GM12864 (cell line): ENCODE data around the gene MKLN1.

Experiments
- DNase-seq: peaks from one replicate; pipeline ENCODE4 v3.0.0-alpha.2; 2011; ENCODE audit warnings: low read depth
- H3K4me3 ChIP-seq: 2 replicates; pipeline ENCODE4 v1.5.1; 2011; ENCODE audit warnings: mild to moderate bottlenecking, low read depth, low read length, control low read depth
- TF ChIP-seq, protein P1 (sequence below): IDR thresholded peaks from 2 replicates; pipeline ENCODE4 v1.5.1; 2011; ENCODE audit warnings: low read depth, mild to moderate bottlenecking, moderate library complexity, low read length, control low read depth, inconsistent platforms; ENCODE audit errors: missing control alignments

MKLN1 gene

GRCh38 chr7:131327626-131328376, at the start of gene MKLN1:
Gene MKLN1 (plus strand): TSS chr7:131327876. CDS start chr7:131327900, 24 bp downstream.
- peak within 1 kb of the TSS; percentile 99 for H3K4me3 ChIP-seq
- TF ChIP-seq, protein P1, sequence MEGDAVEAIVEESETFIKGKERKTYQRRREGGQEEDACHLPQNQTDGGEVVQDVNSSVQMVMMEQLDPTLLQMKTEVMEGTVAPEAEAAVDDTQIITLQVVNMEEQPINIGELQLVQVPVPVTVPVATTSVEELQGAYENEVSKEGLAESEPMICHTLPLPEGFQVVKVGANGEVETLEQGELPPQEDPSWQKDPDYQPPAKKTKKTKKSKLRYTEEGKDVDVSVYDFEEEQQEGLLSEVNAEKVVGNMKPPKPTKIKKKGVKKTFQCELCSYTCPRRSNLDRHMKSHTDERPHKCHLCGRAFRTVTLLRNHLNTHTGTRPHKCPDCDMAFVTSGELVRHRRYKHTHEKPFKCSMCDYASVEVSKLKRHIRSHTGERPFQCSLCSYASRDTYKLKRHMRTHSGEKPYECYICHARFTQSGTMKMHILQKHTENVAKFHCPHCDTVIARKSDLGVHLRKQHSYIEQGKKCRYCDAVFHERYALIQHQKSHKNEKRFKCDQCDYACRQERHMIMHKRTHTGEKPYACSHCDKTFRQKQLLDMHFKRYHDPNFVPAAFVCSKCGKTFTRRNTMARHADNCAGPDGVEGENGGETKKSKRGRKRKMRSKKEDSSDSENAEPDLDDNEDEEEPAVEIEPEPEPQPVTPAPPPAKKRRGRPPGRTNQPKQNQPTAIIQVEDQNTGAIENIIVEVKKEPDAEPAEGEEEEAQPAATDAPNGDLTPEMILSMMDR = no peak
- peak; percentile 59 for DNase-seq

DNA sequence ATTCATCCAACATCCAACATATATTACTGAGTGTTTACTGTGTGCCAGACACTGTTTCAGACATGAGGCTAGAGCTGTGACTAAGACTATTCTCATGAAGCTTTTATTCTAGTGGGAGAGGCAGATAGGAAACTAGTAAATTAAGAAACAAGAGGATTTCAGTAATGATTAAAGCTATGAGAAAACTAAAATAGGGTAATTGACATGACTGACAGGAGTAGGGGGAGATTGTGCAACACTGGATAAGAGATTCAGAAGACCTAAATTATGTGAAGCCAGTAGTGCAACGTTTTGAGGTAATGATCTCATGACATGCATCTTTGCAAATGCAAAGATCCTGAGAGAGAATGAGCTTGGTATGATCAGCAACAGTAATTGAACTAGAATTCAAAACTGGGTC, 48.6 kb upstream of the MKLN1 start:
- DNase-seq = no peak
- H3K4me3 ChIP-seq = no peak overlapping the region
- TF ChIP-seq, protein P1 = no peak

- no peak for DNase-seq
- no peak overlapping the region for H3K4me3 ChIP-seq
- TF ChIP-seq, protein P1 = no peak
These were observed 46.2 kb upstream of the MKLN1 start for GRCh38 chr7:131281266-131282048.

DNA sequence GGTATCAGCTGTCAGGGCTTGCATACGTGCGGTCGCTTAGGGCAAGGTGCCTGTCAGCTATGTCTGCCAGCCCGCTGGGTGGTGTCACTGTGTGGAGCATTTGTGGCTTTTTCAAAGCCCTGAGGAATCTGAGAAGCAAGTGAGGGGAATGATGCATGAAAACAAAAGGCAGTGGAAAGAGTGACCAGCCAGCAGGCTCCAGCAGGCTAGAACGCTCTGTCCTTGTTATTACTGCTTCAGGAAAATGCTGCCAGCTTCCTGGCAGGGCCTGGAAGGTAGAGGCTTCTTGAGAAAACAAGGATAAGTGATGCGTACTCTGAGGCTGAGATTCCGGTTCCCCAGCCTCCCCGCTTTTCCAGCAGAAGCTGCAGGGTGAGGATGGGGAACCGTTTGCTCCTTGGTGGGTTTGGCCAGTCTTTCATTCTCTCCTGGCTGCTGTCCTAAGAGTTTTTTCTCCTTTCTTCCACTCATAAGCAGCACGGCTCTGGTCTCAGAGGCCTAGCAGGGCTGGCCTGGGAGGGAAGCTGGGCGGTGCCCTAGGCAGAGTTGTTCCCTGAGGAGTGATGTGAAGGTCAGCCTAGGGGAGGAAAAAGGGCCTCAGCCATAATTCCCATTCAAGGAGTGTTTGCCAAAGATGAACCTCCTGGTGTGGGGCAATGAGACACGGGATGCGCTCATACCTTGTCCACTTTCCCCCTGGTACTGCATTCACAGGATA, 42.8 kb upstream of the MKLN1 start:
- TF ChIP-seq, protein P1 = no peak
- no peak for DNase-seq
- H3K4me3 ChIP-seq = no peak overlapping the region

DNA sequence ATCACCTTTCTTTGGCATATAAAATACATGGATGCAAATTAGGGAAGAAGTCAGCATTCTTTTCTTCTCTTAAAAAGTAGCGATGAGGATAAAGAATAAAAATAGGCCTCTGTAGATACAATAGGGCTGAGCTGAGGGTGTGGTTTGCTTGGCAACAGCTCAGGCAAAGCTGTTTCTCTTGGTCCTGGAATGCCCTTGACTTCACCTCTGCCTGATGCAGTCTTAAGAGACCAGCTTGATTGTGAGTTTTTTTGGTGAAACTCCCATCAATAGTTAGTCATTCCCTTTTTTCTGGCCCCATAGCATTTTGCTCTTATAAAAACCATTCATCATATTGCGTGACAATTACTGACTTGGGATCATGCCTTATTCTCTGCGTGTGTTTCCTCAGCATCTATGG, 42.1 kb upstream of the MKLN1 start:
- no peak for DNase-seq
- no peak overlapping the region for H3K4me3 ChIP-seq
- TF ChIP-seq, protein P1 = no peak

DNA sequence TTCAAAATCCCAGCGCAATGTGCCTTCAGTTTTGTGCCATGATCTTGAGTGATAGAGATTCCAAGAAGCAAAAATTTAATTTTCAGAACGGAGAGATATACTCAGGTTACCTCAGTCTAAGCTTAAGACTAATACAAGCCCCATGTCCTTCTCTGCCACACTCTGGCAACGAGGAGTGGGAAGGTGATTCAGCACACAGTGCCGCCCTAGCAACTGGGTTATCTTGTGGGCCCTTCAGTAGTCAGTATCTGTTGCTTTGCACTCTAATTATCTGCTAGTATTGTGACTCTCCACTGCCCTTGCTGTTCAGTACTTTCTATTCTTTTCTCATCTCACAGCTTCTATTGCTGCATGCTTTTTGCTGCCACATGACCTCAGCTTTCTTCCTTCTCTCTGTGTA, 39.2 kb upstream of the MKLN1 start:
- H3K4me3 ChIP-seq = no peak overlapping the region
- no peak for DNase-seq
- TF ChIP-seq, protein P1 = no peak
